GM19328 (cell line): Measurements from ENCODE around the gene MED9.
"Not testable (repeated sequence)": the region's sequence is repeated elsewhere in the genome, so short reads cannot be mapped to it uniquely, and the experiment has no call there.

Source experiments
- ATAC-seq: cut with Tn5 transposase; IDR thresholded peaks from one replicate; pipeline ENCODE4 v1.9.1; 2021; ENCODE audit warnings: mild to moderate bottlenecking, moderate library complexity; ENCODE audit not compliant: unreplicated experiment

MED9 gene, protein sequence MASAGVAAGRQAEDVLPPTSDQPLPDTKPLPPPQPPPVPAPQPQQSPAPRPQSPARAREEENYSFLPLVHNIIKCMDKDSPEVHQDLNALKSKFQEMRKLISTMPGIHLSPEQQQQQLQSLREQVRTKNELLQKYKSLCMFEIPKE

DNA sequence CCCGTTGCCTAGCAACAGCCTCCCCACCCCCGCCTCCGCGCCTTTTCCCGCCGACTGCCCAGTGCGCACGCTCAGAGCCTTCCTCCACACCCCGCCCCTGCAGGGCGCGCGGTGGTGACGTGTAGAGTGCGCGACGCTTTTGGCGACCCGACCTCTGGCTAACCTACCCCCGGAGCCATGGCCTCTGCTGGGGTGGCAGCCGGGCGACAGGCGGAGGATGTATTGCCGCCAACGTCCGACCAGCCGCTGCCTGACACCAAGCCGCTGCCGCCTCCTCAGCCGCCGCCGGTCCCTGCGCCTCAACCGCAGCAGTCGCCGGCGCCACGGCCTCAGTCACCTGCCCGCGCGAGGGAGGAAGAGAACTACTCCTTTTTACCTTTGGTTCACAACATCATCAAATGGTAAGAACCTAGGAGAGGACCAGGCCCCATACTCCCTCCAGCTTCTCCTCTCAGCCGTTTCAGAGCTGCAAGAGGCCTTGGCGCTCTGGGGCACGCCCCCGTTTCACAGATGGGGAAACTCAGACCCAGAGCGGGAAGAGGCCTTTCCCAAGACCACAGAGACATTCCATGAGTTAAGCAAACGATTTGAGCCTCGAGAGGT lies at the start of gene MED9:
Gene MED9 (plus strand): TSS at position 136 of the 603 bp plus-strand sequence. CDS start 42 bp downstream, at position 178.
- no peak for ATAC-seq

- no peak for ATAC-seq
Measured at GRCh38 chr17:17429222-17429621, 47.6 kb upstream of the MED9 start.

GRCh38 chr17:17430924-17431323 lies 45.9 kb upstream of the MED9 start:
- not testable (repeated sequence) for ATAC-seq

- no peak for ATAC-seq
Measured at GRCh38 chr17:17431605-17432004, 45.2 kb upstream of the MED9 start.

GRCh38 chr17:17433000-17433703 lies 43.6 kb upstream of the MED9 start:
- ATAC-seq = no peak

DNA sequence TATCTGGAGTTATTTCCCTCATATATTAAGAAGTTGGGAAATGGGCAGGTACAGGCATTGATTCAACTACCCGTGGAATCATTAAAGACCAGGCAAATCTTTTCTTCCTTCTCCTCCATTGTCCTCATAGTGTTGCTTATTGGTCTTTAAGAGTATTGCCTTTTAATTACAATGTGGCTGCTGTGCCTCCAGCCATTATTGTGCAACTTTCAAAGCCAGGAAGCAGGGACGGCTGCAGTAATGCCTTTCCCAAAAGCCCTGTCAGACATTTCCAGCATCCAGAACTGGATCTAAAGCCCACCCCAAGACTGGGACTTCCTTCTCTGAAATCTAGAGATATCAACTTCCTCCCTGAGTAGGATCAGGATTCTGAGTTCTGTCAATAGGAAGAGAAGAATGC lies 42.3 kb upstream of the MED9 start:
- no peak for ATAC-seq

DNA sequence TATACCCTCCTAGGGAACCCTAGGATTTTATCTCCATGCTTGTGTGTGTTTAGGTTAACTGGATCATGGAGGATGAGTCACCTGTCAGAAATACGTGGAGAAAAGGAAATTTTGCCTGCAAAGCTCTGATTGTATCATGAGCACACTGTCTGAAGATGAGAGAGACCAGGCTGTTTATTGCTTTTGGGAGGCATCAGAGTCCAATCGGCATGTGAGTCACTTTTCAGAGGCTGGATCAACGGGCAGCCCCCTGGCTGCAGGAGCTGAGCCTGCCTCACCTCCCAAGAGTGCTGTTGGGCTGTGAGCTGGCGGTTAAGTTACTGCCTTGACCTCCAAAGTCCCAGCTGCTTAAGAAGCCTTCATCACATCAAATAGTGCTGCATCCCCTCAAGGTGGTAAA lies 41.5 kb upstream of the MED9 start:
- no peak for ATAC-seq

DNA sequence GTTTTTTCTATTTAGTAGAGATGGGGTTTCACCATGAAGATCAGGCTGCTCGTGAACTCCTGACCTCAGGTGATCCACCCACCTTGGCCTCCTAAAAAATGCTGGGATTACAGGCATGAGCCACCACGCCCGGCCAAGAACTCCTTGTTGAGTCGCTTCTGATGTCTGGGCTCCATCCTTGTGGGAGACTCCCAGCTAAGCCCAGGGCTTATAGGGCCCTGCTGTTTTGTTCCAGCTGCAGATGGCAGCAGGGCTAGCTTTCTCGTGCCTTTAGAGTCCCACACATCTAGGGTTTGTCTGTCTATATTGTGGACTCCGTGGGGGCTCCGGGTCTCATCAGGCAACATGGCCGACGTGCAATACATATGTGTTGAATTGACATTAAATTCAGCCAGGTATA lies 39.3 kb upstream of the MED9 start:
- ATAC-seq = no peak

DNA sequence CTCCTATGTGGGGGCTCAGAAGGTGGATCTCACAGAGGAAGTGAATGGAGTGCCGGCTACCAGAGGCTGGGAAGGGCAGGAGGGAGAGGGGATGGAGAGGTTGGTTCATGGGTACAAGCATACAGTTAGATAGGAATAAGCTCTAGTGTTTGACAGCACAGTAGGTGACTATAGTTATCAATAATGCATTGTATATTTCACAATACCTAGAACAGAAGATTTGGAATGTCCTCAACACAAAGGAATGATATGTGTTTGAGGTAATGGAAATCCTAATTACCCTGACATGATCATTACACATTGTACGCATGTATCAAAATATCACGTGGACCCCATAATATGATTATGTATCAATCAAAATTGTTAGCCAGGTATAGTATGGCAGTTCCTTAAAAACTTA lies 38.9 kb upstream of the MED9 start:
- no peak for ATAC-seq

- ATAC-seq = no peak
Measured at GRCh38 chr17:17440010-17440843, 36.6 kb upstream of the MED9 start.

DNA sequence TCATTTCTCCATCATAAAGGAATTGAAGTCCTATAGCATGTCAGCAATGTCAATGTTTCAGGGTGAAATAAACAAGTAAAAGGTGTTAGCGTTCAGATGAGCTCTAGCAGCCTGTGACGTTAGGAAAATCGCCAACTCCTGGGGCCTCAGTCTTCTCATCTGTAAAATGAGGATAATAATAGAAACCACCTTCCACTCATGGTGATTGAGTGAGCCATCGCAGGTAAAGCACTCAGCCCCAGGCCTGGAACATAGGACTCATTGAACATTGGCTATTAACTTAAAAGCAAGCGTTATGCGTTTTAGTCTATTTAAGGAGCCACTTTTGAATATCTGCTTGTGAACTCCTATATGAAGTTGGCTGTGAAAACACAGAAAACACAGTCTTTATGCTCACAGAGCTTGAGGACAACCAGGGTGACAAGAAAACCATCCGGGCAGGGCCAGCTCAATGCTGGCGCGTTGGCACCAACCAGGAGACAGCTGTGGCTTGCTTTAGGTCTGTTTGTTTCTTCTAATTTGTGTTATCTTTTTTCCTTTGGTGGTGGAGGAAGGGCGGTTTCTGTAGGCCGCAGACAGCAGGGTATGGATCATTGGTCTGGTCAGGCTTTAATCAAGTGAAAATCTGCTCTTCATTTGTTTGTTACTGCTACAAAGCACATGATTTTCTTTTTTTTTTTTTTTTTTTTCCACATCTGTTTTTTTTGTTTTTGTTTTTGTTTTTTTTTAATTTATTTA lies 35.7 kb upstream of the MED9 start:
- no peak for ATAC-seq

DNA sequence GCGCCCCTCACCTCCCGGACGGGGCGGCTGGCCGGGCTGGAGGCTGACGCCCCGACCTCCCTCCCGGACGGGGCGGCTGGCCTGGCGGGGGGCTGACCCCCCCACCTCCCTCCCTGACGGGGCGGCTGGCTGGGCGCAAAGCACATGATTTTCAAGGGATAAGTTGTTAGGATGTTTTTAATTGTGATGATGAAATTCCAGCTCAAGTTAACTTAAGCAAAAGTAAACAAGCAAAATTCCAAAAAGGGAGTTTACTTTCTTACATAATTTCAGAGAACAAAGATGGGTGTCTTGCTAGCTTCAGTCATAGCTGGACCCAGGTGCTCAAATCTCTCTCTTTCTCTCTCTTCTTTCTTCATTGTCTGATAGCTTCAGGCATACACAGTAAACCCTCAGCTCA lies 33.6 kb upstream of the MED9 start:
- ATAC-seq = no peak

- no peak for ATAC-seq
Measured at GRCh38 chr17:17445296-17445924, 31.4 kb upstream of the MED9 start.

GRCh38 chr17:17445925-17446665 lies 30.7 kb upstream of the MED9 start:
- no peak for ATAC-seq

- ATAC-seq = no peak
Measured at GRCh38 chr17:17446666-17447155, 30.1 kb upstream of the MED9 start.

- ATAC-seq = no peak
Measured at GRCh38 chr17:17447264-17447663, 29.5 kb upstream of the MED9 start.

DNA sequence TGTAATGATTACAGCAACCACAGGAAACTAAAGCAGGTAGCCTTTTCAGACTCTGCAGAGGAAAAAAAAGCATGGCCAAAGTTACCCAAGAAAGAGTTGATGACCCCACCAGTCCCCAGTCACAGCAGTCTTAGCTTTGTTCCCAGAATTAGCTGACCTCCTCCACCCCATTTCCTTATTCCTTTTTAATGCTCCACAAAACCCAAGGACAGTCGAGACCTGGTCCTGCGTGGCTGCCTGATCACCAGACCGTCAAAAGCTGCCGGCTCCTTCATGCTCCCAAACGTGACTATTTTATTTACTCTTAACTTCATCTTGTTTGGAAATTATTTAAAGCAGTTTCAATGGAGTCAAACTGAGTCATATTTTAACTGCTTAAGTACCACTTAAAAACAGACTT lies 28.7 kb upstream of the MED9 start:
- ATAC-seq = no peak

- ATAC-seq = no peak
Measured at GRCh38 chr17:17448723-17449122, 28.1 kb upstream of the MED9 start.

DNA sequence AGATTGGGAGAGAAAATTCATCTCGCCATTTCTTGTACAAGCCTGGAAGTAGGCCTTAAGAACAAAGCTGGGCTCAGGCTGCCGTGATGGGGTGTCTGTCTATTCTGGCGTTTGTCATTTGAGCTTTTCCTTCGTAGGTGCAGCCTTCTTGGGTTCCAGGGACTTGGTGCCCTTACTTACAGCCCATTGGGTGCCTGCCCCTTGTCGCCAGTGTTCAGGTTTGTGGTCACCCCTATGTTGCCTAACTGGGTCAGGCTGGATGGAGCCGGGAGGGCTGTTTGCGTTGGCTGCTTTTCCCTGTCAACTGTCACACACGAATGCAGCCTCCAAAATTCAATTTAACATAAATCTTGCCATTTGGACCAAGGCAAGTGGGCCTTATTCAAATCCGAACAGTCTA lies 23.7 kb upstream of the MED9 start:
- no peak for ATAC-seq

- ATAC-seq = no peak
Measured at GRCh38 chr17:17454276-17454675, 22.5 kb upstream of the MED9 start.
